HepG2 (cell line): ENCODE measurements around the gene LIMCH1. TPM values are rescaled to one million over a fixed set of nuclear protein-coding genes. Genes with fewer than 3 reads are reported as not detected.

Source experiments
- CBFB ChIP-seq: sonication (generic); formaldehyde crosslinking; IDR thresholded peaks from 2 replicates; pipeline ENCODE4 v1.4.0; 2020; ENCODE audit warnings: missing genetic modification reagents
- CBX1 ChIP-seq: IDR thresholded peaks from one replicate; pipeline ENCODE4 v1.6.1; 2016; ENCODE audit warnings: antibody characterized with exemption, low read depth
- HMG20B ChIP-seq: conservative IDR thresholded peaks from 2 replicates; pipeline ENCODE4 v1.6.1; 2016; ENCODE audit warnings: missing genetic modification reagents, missing compliant biosample characterization
- JUND ChIP-seq: sonication (generic); formaldehyde crosslinking; IDR thresholded peaks from 2 replicates; pipeline ENCODE4 v1.8.0; 2022; ENCODE audit warnings: mild to moderate bottlenecking, missing genetic modification reagents
- ZNF451 ChIP-seq: sonication (generic); formaldehyde crosslinking; IDR thresholded peaks from 2 replicates; pipeline ENCODE4 v1.5.0; 2020; ENCODE audit warnings: mild to moderate bottlenecking, missing genetic modification reagents
- ZNF496 ChIP-seq: sonication (generic); formaldehyde crosslinking; IDR thresholded peaks from 2 replicates; pipeline ENCODE4 v1.8.1; 2023; ENCODE audit warnings: mild to moderate bottlenecking, moderate library complexity, missing genetic modification reagents; ENCODE audit not compliant: insufficient replicate concordance
- polyA plus RNA-seq, 8 experiments: library from polyadenylated mRNA; depleted of rRNA in 3 of 8; stranded (reverse) in 7 of 8; unstranded in 1 of 8; fragments of >200 nt; fragmentation: Illumina TruSeq in 4 of 8; extraction: Trizol in 4 of 8; gene quantifications; 2 replicates each; pipeline versions ENCODE4 v1.2.1 to v1.2.3, GENCODE V29; 2011 to 2016; ENCODE audit warnings: low read depth in 4 of 8, missing spikeins in 1 of 8, mixed read lengths in 1 of 8; ENCODE audit not compliant: insufficient read depth in 1 of 8
- total RNA-seq, 5 experiments: library from RNA; depleted of rRNA; stranded (reverse); fragments of >200 nt; fragmentation: Illumina TruSeq; extraction: Trizol; gene quantifications; 2 replicates each; pipeline ENCODE4 v1.2.3, GENCODE V29; 2016; ENCODE audit warnings: low read depth in 1 of 5
- TF ChIP-seq, protein P1 (sequence below), 2 experiments: fragments of 450-650 bp in 1 of 2; sonication (generic) in 1 of 2; formaldehyde crosslinking in 1 of 2; IDR thresholded peaks; 2 replicates each; pipeline versions ENCODE4 v1.6.1 to v1.8.0; 2016 to 2022; ENCODE audit warnings: antibody characterized with exemption in 1 of 2, mild to moderate bottlenecking in 1 of 2, missing genetic modification reagents in 1 of 2
- TF ChIP-seq, protein P2 (sequence below): sonication (generic); formaldehyde crosslinking; IDR thresholded peaks from 2 replicates; pipeline ENCODE4 v1.4.0; 2020; ENCODE audit warnings: missing genetic modification reagents
- TF ChIP-seq, protein P3 (sequence below): sonication (generic); formaldehyde crosslinking; IDR thresholded peaks from 2 replicates; pipeline ENCODE4 v1.8.1; 2023; ENCODE audit warnings: missing genetic modification reagents, mild to moderate bottlenecking, borderline replicate concordance

LIMCH1 gene
- total and polyA plus RNA-seq, 2 of the 13 experiments (the other 11 are each of a cell fraction or from before 2014, with no cell fraction given) = 0.04 TPM; not detected in 1

DNA sequence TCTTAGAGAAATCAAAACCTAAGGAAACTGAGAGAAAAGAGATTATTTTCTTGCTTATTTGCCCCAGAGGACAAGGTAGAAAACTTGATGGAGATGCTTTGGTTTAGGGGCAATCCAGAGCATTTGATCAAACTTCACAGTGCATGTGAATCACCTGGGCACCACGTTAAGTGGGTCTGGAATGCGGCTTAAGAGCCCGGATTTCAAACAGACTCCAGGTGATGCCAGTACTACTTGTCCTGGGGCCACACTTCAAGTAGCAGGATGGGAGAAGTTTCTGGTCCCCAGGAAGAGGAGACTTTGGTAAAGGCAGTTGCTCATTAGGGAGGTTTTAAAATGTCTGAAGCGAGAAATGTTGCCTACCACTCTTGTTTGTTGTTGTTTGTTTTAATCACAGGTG, 158.8 kb downstream of the LIMCH1 start (continued):
- TF ChIP-seq, protein P1, sequence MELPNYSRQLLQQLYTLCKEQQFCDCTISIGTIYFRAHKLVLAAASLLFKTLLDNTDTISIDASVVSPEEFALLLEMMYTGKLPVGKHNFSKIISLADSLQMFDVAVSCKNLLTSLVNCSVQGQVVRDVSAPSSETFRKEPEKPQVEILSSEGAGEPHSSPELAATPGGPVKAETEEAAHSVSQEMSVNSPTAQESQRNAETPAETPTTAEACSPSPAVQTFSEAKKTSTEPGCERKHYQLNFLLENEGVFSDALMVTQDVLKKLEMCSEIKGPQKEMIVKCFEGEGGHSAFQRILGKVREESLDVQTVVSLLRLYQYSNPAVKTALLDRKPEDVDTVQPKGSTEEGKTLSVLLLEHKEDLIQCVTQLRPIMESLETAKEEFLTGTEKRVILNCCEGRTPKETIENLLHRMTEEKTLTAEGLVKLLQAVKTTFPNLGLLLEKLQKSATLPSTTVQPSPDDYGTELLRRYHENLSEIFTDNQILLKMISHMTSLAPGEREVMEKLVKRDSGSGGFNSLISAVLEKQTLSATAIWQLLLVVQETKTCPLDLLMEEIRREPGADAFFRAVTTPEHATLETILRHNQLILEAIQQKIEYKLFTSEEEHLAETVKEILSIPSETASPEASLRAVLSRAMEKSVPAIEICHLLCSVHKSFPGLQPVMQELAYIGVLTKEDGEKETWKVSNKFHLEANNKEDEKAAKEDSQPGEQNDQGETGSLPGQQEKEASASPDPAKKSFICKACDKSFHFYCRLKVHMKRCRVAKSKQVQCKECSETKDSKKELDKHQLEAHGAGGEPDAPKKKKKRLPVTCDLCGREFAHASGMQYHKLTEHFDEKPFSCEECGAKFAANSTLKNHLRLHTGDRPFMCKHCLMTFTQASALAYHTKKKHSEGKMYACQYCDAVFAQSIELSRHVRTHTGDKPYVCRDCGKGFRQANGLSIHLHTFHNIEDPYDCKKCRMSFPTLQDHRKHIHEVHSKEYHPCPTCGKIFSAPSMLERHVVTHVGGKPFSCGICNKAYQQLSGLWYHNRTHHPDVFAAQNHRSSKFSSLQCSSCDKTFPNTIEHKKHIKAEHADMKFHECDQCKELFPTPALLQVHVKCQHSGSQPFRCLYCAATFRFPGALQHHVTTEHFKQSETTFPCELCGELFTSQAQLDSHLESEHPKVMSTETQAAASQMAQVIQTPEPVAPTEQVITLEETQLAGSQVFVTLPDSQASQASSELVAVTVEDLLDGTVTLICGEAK (IDR thresholded peaks at IDR 0.05) = no peak
- TF ChIP-seq, protein P1 (CRISPR knock-in tag; IDR thresholded peaks at IDR 0.05) = no peak
- no peak for TF ChIP-seq CBX1
- no peak for TF ChIP-seq ZNF496 (CRISPR knock-in tag)
- TF ChIP-seq ZNF451 (CRISPR knock-in tag) = no peak
- TF ChIP-seq, protein P2, sequence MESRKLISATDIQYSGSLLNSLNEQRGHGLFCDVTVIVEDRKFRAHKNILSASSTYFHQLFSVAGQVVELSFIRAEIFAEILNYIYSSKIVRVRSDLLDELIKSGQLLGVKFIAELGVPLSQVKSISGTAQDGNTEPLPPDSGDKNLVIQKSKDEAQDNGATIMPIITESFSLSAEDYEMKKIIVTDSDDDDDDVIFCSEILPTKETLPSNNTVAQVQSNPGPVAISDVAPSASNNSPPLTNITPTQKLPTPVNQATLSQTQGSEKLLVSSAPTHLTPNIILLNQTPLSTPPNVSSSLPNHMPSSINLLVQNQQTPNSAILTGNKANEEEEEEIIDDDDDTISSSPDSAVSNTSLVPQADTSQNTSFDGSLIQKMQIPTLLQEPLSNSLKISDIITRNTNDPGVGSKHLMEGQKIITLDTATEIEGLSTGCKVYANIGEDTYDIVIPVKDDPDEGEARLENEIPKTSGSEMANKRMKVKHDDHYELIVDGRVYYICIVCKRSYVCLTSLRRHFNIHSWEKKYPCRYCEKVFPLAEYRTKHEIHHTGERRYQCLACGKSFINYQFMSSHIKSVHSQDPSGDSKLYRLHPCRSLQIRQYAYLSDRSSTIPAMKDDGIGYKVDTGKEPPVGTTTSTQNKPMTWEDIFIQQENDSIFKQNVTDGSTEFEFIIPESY (CRISPR knock-in tag) = no peak
- TF ChIP-seq CBFB (CRISPR knock-in tag) = no peak
- TF ChIP-seq JUND (CRISPR knock-in tag) = no peak
- TF ChIP-seq HMG20B (CRISPR knock-in tag) = no peak
- TF ChIP-seq, protein P3, sequence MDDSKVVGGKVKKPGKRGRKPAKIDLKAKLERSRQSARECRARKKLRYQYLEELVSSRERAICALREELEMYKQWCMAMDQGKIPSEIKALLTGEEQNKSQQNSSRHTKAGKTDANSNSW = no peak
